Stimulated activated effector memory CD8-positive, alpha-beta T cell treated with anti-CD3 and anti-CD28 coated beads, Interleukin-12 subunit alpha, Interleukin-12 subunit beta, amount 100 ng/mL, for 72 hours (primary cell): Measurements from ENCODE around the gene IL31.
"Not testable (repeated sequence)": the region's sequence is repeated elsewhere in the genome, so short reads cannot be mapped to it uniquely, and the experiment has no call there.

Source experiments
- ATAC-seq: fragments of 150-1000 bp; cut with Tn5 transposase; 2 replicates; pipeline ENCODE4 v1.10.0; 2021
- DNase-seq, 2 donors: peaks; one replicate each; pipeline ENCODE4 v3.0.0; 2021 to 2022; ENCODE audit warnings: low spot score in 2 of 2
- H3K27ac Mint-ChIP-seq: one replicate; pipeline ENCODE4 v1.8.0; 2022; ENCODE audit warnings: mild to moderate bottlenecking, mixed read lengths
- H3K36me3 Mint-ChIP-seq: one replicate; pipeline ENCODE4 v1.8.0; 2022; ENCODE audit warnings: mild to moderate bottlenecking, mixed read lengths
- H3K4me1 Mint-ChIP-seq: one replicate; pipeline ENCODE4 v1.8.0; 2022; ENCODE audit warnings: mixed read lengths
- H3K4me3 Mint-ChIP-seq: one replicate; pipeline ENCODE4 v1.8.0; 2022; ENCODE audit warnings: mild to moderate bottlenecking, mixed read lengths
- H3K9me3 Mint-ChIP-seq: one replicate; pipeline ENCODE4 v1.8.0; 2022; ENCODE audit warnings: mixed read lengths

Gene IL31

DNA sequence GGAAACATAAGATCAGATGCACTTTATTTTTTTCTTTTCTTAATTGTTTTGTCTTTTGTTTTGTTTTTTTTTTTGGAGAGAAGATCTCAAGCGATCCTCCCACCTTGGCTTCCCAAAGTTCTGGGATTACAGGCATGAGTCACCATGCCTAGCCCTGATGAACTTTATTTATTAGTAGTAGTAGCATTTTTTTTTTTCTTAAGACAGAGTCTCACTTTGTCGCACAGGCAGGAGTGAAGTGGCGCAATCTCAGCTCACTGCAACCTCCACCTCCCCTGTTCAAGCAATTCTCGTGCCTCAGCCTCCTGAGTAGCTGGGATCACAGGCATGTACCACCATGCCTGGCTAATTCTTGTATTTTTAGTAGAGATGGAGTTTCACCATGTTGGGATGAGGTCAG, 2.5 kb upstream of the IL31 start:
- not testable (repeated sequence) for H3K4me3 Mint-ChIP-seq, H3K36me3 Mint-ChIP-seq, H3K27ac Mint-ChIP-seq, H3K9me3 Mint-ChIP-seq, DNase-seq, H3K4me1 Mint-ChIP-seq, ATAC-seq

DNA sequence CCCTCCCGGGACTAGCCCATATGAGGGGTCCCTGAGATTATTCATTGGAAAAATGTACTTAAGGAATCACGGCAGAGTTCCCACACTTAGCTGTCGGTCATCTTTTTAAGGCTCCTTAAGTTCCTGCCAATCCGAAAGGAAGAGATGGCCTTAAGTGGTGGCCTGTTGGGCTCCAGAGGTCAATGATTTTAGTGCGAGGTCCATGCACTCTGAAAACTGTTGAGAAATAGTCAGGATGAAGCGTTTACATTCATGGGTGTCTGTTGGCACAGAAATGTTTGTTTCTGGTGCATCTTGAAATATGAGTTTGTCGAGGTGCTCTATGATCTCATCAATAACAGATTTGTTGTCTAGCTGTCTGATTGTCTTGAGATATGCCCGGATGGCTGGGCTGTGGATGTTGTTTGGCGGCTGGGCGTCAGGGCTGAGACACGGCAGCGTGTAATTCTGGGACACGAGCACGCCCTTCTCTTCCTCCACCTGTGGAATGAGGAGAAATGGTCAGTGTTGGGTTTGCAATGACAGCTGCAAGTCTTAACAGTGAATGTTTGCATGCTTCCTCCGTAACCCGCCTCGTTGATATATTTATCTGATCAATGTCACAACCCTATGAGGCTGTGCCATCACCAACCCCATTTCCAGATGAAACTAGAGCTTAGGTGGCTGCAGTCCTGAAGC, 1.6 kb downstream of the IL31 start:
- no peak overlapping the region for H3K4me3 Mint-ChIP-seq
- no peaks in the 10 kb centered on the region for H3K36me3 Mint-ChIP-seq
- H3K27ac Mint-ChIP-seq = no peak overlapping the region
- DNase-seq (no peak), ATAC-seq (no peak)
- no peaks in the 10 kb centered on the region for H3K9me3 Mint-ChIP-seq
- peaks cover 6% of the 10 kb centered on the region for H3K4me1 Mint-ChIP-seq

DNA sequence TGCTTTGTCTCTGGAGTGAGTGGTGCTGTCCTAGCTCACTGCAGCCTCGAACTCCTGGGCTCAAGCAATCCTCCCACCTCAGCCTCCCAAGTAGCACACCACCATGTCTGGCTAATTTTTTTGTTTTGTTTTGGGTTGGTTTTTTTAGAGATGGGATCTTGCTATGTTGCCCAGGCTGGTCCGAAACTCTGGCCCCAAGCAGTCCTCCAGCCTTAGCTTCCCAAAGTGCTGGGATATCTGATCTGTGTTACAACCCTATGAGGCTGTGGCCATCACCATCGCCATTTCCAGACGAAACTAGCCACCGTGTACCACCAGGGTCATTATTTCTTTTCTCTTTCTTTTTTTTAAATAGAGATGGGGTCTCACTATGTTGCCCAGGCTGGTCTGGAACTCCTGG, 2.6 kb downstream of the IL31 start:
- H3K9me3 Mint-ChIP-seq = no peaks in the 10 kb centered on the region
- peaks cover 5% of the 10 kb centered on the region for H3K36me3 Mint-ChIP-seq
- no peak overlapping the region for H3K4me3 Mint-ChIP-seq
- H3K4me1 Mint-ChIP-seq = peaks cover 16% of the 10 kb centered on the region
- ATAC-seq (no peak), DNase-seq (no peak)
- H3K27ac Mint-ChIP-seq = no peak overlapping the region

DNA sequence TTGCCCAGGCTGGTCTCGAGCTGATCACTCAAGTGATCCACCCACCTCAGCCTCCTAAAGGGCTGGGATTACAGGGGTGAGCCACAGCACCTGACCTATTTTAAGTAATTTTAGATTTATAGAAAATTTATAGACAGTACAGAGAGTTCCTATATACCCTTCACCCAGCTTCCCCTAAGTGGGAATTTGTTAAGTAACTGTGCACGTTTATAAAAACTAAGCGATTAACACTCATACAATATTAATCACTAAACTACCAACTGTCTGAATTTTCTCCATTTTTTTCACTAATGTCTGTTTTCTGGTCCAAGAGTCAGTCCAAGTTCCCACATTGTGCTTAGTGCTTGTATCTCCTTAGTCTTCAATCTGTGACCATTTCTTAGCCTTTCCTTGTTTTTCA, 5.5 kb downstream of the IL31 start:
- peaks cover 18% of the 10 kb centered on the region for H3K4me1 Mint-ChIP-seq
- no peak overlapping the region for H3K27ac Mint-ChIP-seq
- no peak for DNase-seq
- ATAC-seq = no peak
- no peak overlapping the region for H3K4me3 Mint-ChIP-seq
- H3K36me3 Mint-ChIP-seq = peaks cover 5% of the 10 kb centered on the region
- H3K9me3 Mint-ChIP-seq = no peaks in the 10 kb centered on the region

DNA sequence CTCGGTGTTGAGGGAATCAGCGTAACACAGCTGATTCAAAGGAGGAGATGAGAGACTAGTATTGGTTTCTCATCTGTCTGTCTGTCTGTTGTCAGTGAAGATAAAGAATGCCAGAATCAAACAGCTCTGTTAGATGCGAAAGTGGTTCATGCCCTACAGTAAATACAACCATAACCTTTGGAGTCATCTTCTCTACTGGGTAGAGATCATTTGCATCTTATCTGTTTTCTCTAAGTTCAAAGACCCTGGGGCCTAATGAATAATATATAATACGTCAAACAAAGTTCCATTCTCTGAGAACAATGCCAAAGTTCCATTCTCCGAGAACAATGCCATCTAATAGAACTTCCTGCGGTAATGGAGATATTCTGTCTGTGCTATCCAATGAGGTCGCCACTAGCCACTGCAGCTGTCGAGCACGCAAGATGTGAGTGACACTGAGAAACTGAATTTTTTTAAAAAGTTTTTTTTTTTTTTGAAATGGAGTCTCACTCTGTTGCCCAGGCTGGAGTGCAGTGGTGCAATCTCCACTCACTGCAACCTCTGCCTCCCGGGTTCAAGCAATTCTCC, 6.6 kb downstream of the IL31 start:
- ATAC-seq (peak; percentile 37), DNase-seq (no peak)
- Mint-ChIP-seq H3K9me3 (no peaks in the 10 kb centered on the region), H3K4me1 (peaks cover 28% of the 10 kb centered on the region), H3K4me3 (peak overlapping the region; percentile 50), H3K36me3 (peaks cover 5% of the 10 kb centered on the region), H3K27ac (no peak overlapping the region)

DNA sequence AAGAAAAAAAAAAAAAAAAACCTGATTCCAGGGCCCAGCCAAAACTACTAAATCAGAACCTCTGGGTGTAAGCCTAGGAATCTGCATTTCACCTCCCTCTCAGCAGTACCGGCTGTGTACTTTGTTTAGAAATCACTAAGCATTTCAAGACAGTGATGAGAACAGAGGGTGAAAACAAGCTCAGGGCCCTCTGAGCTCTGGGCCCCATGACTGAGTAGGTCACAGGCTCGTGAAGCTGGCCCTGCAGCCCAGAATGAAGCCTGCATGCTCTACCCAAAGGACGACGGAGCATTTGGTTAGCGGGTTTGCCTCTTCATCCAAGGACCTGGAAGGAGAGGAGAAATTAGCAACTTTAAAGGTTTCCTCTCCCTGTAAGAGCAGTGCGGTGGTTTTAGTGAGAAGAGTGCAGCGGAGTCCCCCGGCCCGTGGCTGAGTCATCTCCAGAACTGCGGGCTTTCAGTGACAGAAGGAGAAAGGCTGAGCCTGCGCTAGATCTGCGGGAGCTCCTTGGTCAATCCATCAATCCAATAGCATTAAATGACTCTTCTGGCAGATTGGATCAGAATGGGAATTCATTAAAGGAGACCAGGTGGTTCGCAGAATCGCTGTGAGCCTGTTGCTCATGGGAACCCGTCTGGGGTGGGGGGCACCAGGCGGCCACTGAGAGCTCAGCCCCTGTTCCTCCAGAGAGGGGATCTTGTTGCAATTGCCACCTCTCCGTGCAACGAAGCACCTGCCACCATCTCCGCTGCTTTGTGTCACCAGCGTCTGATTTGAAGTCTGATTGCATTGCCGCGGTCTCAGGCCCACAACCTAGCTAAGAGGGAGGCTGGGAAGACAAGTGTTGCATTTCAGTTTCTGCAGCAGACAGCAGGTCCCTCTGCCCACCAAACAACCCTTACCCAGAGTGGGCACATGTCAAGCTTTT, 7.3 kb downstream of the IL31 start:
- peak; percentile 94 for ATAC-seq
- Mint-ChIP-seq H3K27ac (peak overlapping the region; percentile 34), H3K4me3 (peak overlapping the region; percentile 50), H3K36me3 (peaks cover 5% of the 10 kb centered on the region), H3K4me1 (peaks cover 36% of the 10 kb centered on the region), H3K9me3 (no peaks in the 10 kb centered on the region)
- peak; percentile 36 to 90 for DNase-seq

DNA sequence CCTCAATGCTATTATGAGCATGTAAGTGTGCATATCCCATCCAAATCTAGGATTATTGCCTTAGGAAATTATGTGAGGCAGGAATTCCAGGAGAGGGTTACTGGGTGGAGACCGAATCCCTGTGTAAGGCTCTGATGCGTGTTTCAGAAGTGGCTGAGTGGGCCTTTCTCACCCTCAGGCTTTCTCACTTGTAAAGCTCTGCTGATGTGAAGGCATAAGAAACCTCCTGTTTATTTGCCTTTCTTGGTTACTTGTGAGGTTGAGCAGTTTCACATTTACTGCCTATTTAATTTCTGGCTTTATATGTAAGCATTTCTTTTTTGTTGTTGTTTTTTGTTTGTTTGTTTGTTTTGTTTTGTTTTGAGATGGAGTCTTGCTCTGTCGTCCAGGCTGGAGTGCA, 11.0 kb downstream of the IL31 start:
- H3K4me3 Mint-ChIP-seq = peak overlapping the region; percentile 39
- H3K9me3 Mint-ChIP-seq = no peaks in the 10 kb centered on the region

DNA sequence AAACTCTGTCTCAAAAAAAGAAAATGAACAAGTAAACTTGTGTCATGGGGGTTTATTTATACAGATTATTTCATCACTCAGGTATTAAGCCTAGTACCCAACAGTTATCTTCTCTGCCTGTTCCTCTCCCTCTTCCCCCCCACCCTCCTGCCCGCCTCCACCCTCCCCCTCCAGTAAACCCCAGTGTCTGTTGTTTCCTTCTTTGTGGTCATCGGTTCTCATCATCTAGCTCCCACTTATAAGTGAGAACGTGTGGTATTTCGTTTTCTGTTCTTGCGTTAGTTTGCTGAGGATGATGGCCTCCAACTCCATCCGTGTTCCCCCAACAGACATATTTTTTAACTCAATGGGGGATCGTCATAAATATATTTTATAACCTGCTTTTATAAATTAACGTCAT, 12.3 kb downstream of the IL31 start:
- DNase-seq (no peak), ATAC-seq (no peak)
- Mint-ChIP-seq H3K4me3 (peak overlapping the region; percentile 39), H3K27ac (peak overlapping the region; percentile 43), H3K36me3 (peaks cover 2% of the 10 kb centered on the region), H3K9me3 (no peaks in the 10 kb centered on the region), H3K4me1 (peaks cover 32% of the 10 kb centered on the region)

More for the DNA sequence above, 11.0 kb downstream of the IL31 start:
- DNase-seq = no peak
- peaks cover 5% of the 10 kb centered on the region for H3K36me3 Mint-ChIP-seq
- peaks cover 39% of the 10 kb centered on the region for H3K4me1 Mint-ChIP-seq
- ATAC-seq = no peak
- peak overlapping the region; percentile 43 for H3K27ac Mint-ChIP-seq

DNA sequence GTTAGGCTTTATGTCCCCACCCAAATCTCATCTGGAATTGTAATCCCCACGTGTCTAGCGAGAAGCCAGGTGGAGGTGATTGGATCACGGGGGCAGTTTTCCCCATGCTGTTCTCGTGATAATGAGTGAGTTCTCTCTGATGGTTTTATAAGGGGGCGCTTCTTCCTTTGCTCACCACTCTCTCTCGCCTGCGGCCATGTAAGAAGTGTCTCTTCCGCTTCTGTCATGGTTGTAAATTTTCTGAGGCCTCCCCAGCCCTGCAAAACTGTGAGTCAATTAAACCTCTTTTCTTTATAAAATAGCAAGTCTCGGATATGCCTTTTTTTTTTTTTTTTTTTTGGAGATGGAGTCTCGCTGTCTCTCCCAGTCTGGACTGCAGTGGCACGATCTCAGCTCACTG, 13.3 kb downstream of the IL31 start:
- Mint-ChIP-seq H3K27ac (peak overlapping the region; percentile 5), H3K4me3 (no peak overlapping the region), H3K36me3 (no peaks in the 10 kb centered on the region), H3K9me3 (no peaks in the 10 kb centered on the region), H3K4me1 (peaks cover 28% of the 10 kb centered on the region)
- DNase-seq (no peak), ATAC-seq (no peak)

DNA sequence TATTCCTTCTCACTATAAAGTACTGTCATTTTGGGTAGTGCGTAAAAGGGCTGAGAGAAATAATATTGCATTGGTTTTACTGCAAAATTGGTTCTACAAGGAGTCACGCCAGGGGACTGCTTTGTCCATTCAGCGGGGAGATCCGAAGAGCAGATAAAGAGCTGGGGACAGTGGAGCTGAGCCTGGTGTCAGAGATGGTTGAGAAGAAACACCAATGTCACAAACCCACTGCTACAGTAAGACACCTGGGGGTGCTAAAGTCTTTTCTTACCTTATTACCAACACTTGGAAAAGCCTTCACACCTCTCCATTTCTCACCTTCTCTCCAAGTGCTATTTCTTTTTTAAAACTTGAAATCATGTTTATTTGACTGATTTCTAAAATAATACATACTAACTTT, 14.1 kb downstream of the IL31 start:
- peaks cover 23% of the 10 kb centered on the region for H3K4me1 Mint-ChIP-seq
- no peak for DNase-seq
- H3K9me3 Mint-ChIP-seq = no peaks in the 10 kb centered on the region
- no peak overlapping the region for H3K4me3 Mint-ChIP-seq
- no peak for ATAC-seq
- no peaks in the 10 kb centered on the region for H3K36me3 Mint-ChIP-seq
- H3K27ac Mint-ChIP-seq = no peak overlapping the region

DNA sequence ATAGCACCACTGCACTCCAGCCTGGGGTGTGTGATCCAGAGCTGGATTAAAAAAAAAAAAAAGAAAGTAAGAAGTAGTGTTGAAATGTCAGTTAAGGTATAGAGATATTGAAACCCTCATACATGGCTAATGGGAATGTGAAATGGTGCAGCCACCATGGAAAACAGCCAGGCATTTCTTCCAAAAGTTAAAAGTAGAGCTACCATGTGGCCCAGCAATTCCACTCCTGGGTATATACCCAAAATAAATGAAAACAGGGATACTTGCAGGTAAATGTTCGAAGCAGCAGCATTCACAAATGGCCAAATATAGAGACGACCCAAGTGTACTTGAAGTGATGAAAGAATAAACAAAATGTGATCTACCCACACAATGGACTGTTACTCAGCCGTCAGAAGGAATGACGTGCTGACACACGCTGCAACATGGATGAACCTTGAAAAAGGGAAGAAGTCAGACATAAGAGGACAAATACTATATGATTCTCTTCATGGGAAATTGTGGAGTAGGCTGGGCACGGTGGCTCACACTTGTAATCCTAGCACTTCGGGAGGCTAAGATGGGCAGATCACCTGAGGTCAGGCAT, 15.2 kb downstream of the IL31 start:
- no peak for ATAC-seq
- H3K4me1 Mint-ChIP-seq = peaks cover 22% of the 10 kb centered on the region
- no peaks in the 10 kb centered on the region for H3K9me3 Mint-ChIP-seq
- H3K36me3 Mint-ChIP-seq = no peaks in the 10 kb centered on the region
- no peak for DNase-seq
- H3K4me3 Mint-ChIP-seq = no peak overlapping the region
- no peak overlapping the region for H3K27ac Mint-ChIP-seq

DNA sequence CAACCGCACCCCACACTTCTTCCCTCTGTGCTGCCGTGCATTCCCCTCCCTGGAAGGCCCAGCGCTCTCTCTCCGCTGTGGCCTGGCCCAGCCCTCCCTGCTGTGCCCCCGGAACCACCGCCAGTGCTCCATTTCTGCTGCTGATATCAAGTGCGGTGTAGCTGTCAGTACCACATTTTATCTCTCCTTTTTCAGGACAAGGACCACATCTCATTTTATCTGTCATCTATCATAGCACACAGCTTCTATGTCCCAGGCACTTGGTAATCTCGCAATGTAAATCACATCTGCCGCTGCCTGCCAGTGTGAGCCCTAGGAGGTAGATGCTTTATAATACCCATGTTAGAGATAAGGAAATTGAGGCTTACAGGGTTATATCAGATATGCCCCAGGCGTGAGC, 18.3 kb downstream of the IL31 start:
- H3K4me1 Mint-ChIP-seq = no peaks in the 10 kb centered on the region
- H3K27ac Mint-ChIP-seq = no peak overlapping the region
- H3K9me3 Mint-ChIP-seq = no peaks in the 10 kb centered on the region
- H3K4me3 Mint-ChIP-seq = no peak overlapping the region
- ATAC-seq = no peak
- no peaks in the 10 kb centered on the region for H3K36me3 Mint-ChIP-seq
- DNase-seq = no peak

DNA sequence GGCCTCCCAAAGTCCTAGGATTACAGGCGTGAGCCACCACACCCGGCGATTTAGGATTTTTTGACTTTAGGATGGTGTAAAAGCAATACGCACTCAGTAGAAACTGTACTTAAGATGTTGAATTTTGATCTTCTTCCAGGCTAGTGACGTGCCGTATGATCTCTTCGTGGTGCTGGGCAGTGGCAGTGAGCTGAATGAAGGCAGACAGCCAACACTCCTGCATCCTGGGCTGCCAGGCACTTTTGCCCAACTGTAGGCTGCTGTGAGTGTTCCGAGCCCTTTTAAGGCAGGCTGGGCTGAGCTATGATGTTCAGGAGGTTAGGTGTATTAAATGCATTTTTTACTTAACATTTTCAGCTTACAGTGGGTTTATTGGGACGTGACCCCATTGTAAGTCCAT, 21.3 kb downstream of the IL31 start:
- H3K36me3 Mint-ChIP-seq = no peaks in the 10 kb centered on the region
- H3K4me3 Mint-ChIP-seq = no peak overlapping the region
- DNase-seq (no peak), ATAC-seq (no peak)
- no peak overlapping the region for H3K27ac Mint-ChIP-seq
- no peaks in the 10 kb centered on the region for H3K9me3 Mint-ChIP-seq
- peaks cover 11% of the 10 kb centered on the region for H3K4me1 Mint-ChIP-seq

DNA sequence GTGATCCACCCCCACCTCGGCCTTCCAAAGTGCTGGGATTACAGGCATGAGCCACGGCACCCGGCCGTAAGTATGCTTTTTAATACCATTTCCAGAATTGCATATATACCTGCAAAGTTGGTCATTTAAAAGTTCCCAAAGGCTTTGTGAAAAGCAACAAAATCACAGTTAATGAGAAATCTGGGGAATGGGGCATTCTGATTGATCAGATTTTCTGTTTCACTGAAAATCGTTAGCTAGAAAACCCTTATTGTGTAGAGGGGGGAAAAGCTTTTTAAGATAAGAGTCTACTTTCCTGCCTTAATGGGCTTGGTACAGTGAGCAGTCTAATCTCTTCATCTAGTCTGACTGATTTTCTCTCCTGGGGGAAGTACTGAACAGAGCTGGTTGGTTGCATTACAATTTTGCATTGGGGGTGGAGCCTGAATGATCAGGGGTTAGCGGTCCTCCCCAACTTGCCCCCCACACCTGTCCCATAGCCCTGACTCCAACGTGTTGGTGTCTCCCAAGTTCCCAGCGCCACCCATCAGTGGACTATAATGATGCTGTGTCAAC, 23.8 kb downstream of the IL31 start:
- Mint-ChIP-seq H3K9me3 (no peaks in the 10 kb centered on the region), H3K4me1 (peaks cover 11% of the 10 kb centered on the region), H3K27ac (no peak overlapping the region), H3K4me3 (no peak overlapping the region), H3K36me3 (no peaks in the 10 kb centered on the region)
- ATAC-seq (no peak), DNase-seq (no peak)

DNA sequence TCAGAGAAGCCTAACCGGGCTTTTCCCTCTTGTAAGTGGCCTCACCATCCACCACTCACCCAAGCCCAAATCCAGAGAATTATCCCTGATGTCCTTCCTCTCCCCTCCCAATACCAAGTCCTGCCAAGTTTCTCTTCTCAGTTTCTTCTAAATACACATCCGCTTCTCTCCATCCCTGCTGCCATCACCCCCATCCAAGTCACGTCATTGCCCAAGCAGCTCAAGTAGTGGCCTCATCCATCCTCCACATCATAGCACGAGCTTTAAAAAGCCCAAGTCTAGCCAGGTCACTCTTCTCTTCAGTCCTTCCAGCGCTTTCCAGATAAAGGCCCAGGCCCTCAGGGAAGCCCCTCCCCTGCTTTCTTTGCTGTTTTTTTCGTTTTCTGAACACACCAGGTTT, 25.4 kb downstream of the IL31 start:
- ATAC-seq = no peak
- H3K4me1 Mint-ChIP-seq = peaks cover 11% of the 10 kb centered on the region
- H3K9me3 Mint-ChIP-seq = no peaks in the 10 kb centered on the region
- no peak overlapping the region for H3K27ac Mint-ChIP-seq
- H3K4me3 Mint-ChIP-seq = no peak overlapping the region
- no peak for DNase-seq
- H3K36me3 Mint-ChIP-seq = no peaks in the 10 kb centered on the region
